ENCODE data around the gene MDM2.
A peak's percentile ranks its signal among the peaks of the same experiment; 100 is the strongest.

The MDM2 gene

DNA sequence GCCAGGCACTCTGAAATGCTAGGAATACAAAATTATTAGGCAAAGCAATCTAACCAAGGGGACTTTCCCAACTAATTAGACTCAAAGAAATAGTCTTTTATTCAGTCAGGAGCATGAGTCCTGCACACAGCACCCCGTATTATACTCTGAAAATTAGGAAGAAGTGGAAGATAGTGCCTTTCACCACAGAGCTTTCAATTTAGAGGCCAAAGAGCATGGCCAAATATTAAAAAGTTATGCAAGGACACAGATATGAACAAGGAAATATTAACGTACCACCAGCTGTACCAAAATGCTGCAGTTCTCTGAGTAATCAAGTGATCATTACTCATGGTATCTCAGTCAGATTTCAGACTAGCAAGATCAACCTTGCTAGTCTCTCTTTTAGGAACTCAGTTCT lies 22.6 kb upstream of the MDM2 start:
- TF ChIP-seq, protein P1, sequence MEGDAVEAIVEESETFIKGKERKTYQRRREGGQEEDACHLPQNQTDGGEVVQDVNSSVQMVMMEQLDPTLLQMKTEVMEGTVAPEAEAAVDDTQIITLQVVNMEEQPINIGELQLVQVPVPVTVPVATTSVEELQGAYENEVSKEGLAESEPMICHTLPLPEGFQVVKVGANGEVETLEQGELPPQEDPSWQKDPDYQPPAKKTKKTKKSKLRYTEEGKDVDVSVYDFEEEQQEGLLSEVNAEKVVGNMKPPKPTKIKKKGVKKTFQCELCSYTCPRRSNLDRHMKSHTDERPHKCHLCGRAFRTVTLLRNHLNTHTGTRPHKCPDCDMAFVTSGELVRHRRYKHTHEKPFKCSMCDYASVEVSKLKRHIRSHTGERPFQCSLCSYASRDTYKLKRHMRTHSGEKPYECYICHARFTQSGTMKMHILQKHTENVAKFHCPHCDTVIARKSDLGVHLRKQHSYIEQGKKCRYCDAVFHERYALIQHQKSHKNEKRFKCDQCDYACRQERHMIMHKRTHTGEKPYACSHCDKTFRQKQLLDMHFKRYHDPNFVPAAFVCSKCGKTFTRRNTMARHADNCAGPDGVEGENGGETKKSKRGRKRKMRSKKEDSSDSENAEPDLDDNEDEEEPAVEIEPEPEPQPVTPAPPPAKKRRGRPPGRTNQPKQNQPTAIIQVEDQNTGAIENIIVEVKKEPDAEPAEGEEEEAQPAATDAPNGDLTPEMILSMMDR (conservative IDR thresholded peaks at IDR 0.05; ENCODE audit: low read depth, low read length), result no peak
- DNase-seq (ENCODE audit: low read depth), result no peak
- H3K4me3 ChIP-seq (ENCODE audit: low read length), result no peak overlapping the region

DNA sequence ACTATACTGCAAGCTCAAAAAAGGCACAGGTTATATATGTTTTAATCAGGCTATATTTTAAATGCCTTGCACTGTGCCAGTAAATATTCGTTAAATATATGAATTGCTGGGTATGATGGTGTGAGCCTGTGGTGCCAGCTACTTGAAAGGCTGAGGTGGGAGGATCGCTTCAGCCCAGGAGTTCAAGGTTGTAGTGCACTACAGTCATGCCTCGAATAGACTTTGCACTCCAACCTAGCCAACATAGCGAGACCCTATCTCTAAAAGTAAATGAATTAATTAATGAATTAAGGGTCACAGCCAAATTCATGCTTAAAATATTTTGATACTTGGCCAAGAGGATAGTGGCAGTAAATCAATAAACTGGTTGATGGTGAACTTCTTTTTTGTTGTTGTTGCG lies 22.2 kb upstream of the MDM2 start:
- H3K4me3 ChIP-seq (ENCODE audit: low read length), result no peak overlapping the region
- DNase-seq (ENCODE audit: low read depth), result no peak
- TF ChIP-seq, protein P1 (conservative IDR thresholded peaks at IDR 0.05; ENCODE audit: low read depth, low read length), result no peak

DNA sequence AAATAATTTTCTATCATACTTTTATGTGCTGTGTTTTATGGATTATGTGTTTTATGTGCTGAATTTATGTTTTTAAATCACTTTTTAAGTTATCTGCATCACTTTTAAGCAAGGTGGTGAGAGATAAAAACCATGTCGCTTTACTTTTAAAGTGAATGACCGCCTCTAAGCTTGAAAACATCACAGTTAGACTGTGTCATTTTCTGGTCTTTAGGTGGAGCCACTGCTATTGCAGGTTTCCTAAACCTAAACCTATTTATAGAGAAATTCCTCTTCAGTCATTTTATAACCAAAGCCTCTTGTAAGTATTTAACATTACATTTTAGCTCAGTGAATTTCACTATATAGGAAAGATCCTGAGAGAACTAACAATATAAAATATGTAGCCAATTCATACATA lies 21.0 kb upstream of the MDM2 start:
- TF ChIP-seq, protein P1 (conservative IDR thresholded peaks at IDR 0.05; ENCODE audit: low read depth, low read length), result peak; percentile 8
- no peak overlapping the region for H3K4me3 ChIP-seq (ENCODE audit: low read length)
- DNase-seq (ENCODE audit: low read depth), result no peak

DNA sequence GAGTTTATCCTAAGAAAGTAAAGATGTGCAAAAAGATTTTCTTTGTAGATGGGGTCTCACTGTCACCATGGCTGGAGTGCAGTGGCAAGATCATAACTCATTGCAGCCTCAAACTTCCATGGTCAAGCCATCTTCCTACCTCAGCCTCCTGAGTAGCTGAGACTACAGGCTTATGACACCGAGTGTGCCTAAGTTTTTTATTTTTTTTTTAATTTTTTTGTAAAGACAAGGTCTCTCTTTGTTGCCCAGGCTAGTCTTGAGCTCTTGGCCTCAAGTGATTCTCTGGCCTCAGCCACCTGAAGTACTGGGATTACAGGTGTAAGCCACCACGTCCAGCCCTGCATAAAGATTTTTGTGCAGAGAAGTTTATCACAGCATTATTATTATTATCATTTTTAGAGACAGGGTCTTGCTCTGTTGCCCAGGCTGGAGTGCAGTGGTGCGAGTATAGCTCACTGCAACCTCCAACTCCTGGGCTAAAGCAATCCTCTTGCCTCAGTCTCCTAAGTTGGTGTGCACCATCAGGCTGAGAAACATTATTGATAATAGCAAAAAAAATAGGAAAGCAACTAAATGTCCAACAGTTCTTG lies 19.3 kb upstream of the MDM2 start:
- DNase-seq (ENCODE audit: low read depth), result no peak
- H3K4me3 ChIP-seq (ENCODE audit: low read length), result no peak overlapping the region
- TF ChIP-seq, protein P1 (conservative IDR thresholded peaks at IDR 0.05; ENCODE audit: low read depth, low read length), result no peak

DNA sequence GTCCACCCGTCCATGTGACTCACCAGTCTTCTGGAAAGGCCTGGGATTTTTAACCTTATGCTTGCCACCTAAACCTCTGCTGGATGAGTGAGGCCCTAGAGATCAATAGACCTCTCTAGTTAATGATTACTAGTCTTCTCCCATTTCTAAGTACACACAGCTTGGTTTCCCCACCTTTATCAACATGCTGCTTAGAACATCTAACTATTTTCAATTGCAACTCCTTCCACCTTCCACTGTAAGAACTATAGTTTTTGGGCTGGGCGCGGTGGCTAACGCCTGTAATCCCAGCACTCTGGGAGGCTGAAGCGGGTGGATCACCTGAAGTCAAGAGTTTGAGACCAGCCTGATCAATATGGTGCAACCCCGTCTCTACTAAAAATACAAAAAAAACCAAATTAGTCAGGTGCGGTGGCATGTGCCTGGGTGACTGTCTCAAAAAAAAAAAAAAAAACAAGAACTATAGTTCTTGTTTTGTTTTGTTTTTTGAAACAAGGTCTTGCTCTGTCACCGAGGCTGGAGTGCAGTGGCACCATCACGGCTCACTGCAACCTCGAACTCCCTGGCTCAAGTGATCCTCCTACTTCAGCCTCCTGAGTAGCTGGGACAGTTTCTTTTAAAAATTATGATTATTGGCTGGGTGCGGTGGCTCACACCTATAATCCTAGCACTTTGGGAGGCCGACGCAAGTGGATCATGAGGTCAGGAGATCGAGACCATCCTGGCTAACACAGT lies 18.7 kb upstream of the MDM2 start:
- DNase-seq (ENCODE audit: low read depth), result no peak
- H3K4me3 ChIP-seq (ENCODE audit: low read length), result no peak overlapping the region
- TF ChIP-seq, protein P1 (conservative IDR thresholded peaks at IDR 0.05; ENCODE audit: low read depth, low read length), result no peak

DNA sequence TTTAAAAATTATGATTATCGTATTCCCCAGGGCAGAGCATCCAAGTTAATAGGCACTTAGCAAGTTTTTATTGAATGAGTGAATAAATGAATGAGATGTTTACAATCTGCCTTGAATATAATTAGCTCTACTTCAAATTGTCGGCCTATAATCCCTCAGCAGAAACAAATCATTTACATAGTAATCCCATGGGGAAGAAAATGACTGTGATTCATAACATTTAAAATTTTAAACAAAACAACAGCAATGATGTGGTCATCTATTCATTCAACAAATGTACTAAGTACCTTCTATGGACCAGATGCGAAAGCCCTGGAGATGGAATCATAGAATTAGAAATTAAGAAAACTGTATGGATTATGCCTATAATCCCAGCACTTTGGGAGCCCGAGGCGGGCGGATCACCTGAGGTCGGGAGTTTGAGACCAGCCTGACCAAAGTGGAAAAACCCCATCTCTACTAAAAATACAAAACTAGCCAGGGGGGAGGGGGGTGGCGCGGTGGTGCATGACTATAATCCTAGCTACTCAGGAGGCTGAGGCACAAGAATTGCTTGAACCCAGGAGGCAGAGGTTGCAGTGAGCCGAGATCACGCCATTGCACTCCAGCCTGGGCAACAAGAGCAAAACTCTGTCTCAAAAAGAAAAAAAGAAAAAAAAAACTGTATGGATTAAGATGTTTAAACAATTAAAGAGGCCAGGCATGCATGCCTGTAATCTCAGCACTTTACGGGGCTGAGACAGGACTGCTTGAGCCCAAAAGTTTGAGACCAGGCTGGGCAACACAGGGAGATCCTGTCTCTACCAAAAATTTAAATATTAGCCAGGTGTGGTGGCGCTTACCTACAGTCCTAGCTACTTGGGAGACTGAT lies 17.7 kb upstream of the MDM2 start:
- DNase-seq (ENCODE audit: low read depth), result no peak
- TF ChIP-seq, protein P1 (conservative IDR thresholded peaks at IDR 0.05; ENCODE audit: low read depth, low read length), result no peak
- no peak overlapping the region for H3K4me3 ChIP-seq (ENCODE audit: low read length)
